ENCODE results near the gene ADCK1. TPM values are rescaled to one million over a fixed set of nuclear protein-coding genes. Genes with fewer than 3 reads are reported as not detected.
A peak's percentile ranks its signal among the peaks of the same experiment; 100 is the strongest.

ADCK1 gene
- total RNA-seq, 1 donor, result 5.2 TPM

GRCh38 chr14:77892381-77892871 lies 92.5 kb downstream of the ADCK1 start:
- DNase-seq (ENCODE audit: low read depth), result peak; percentile 51
- no peak overlapping the region for H3K4me3 ChIP-seq (ENCODE audit: low read depth, low read length)
- TF ChIP-seq CTCF (IDR thresholded peaks at IDR 0.05; ENCODE audit: insufficient read depth, low read length), result no peak

GRCh38 chr14:77892890-77893484 lies 93.1 kb downstream of the ADCK1 start:
- no peak for TF ChIP-seq CTCF (IDR thresholded peaks at IDR 0.05; ENCODE audit: insufficient read depth, low read length)
- no peak for DNase-seq (ENCODE audit: low read depth)
- no peak overlapping the region for H3K4me3 ChIP-seq (ENCODE audit: low read depth, low read length)

GRCh38 chr14:77897374-77897773 lies 97.5 kb downstream of the ADCK1 start:
- no peak for TF ChIP-seq CTCF (IDR thresholded peaks at IDR 0.05; ENCODE audit: insufficient read depth, low read length)
- H3K4me3 ChIP-seq (ENCODE audit: low read depth, low read length), result no peak overlapping the region
- DNase-seq (ENCODE audit: low read depth), result peak; percentile 9

GRCh38 chr14:77902811-77903210 lies 102.9 kb downstream of the ADCK1 start:
- H3K4me3 ChIP-seq (ENCODE audit: low read depth, low read length), result no peak overlapping the region
- no peak for DNase-seq (ENCODE audit: low read depth)
- no peak for TF ChIP-seq CTCF (IDR thresholded peaks at IDR 0.05; ENCODE audit: insufficient read depth, low read length)

GRCh38 chr14:77903221-77903620 lies 103.3 kb downstream of the ADCK1 start:
- H3K4me3 ChIP-seq (ENCODE audit: low read depth, low read length), result no peak overlapping the region
- no peak for DNase-seq (ENCODE audit: low read depth)
- TF ChIP-seq CTCF (IDR thresholded peaks at IDR 0.05; ENCODE audit: insufficient read depth, low read length), result no peak

GRCh38 chr14:77903937-77904617 lies 104.2 kb downstream of the ADCK1 start:
- no peak overlapping the region for H3K4me3 ChIP-seq (ENCODE audit: low read depth, low read length)
- no peak for TF ChIP-seq CTCF (IDR thresholded peaks at IDR 0.05; ENCODE audit: insufficient read depth, low read length)
- DNase-seq (ENCODE audit: low read depth), result no peak
